Measurements from ENCODE around the gene COBLL1. TPM values are rescaled to one million over a fixed set of nuclear protein-coding genes. Genes with fewer than 3 reads are reported as not detected.
"Not testable (repeated sequence)": the region's sequence is repeated elsewhere in the genome, so short reads cannot be mapped to it uniquely, and the experiment has no call there.

COBLL1 gene
- total RNA-seq = 3.3 TPM

GRCh38 chr2:164841719-164842623, at the start of gene COBLL1:
COBLL1 (minus strand) TSS chr2:164841823; CDS start chr2:164841196, 627 bp downstream.
- FAIRE-seq (no peak), DNase-seq (ENCODE audit: low spot score in 2 of 2) (peak in 1 of 2 donors; percentile 45)

DNA sequence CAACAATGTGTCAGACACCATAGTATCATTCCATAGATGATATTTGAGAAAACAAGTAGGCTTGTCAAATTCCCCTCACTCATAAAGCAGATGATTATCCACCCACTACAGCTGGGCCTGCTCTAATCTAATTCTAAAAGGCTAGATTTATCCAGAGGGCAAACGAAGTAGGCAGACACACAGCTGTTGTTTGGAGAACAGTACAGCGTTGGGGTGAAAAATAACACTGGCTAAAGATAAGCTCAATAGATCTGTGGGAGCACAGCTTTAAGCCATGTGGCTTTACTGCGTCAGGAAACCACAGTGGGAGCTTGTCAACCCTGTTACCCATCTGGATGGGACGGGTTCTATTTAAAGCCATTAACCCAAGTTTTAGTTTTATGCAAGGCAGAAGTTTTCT, 48.9 kb upstream of the COBLL1 start:
- FAIRE-seq (no peak), DNase-seq (ENCODE audit: low spot score in 2 of 2) (no peak)

- FAIRE-seq = no peak
Measured at GRCh38 chr2:164888592-164888991, 47.0 kb upstream of the COBLL1 start.

GRCh38 chr2:164887434-164888144, 46.0 kb upstream of the COBLL1 start:
- DNase-seq (ENCODE audit: low spot score in 2 of 2) (no peak), FAIRE-seq (no peak)

More at GRCh38 chr2:164888592-164888991, 47.0 kb upstream of the COBLL1 start:
- no peak for DNase-seq (ENCODE audit: low spot score in 2 of 2)

DNA sequence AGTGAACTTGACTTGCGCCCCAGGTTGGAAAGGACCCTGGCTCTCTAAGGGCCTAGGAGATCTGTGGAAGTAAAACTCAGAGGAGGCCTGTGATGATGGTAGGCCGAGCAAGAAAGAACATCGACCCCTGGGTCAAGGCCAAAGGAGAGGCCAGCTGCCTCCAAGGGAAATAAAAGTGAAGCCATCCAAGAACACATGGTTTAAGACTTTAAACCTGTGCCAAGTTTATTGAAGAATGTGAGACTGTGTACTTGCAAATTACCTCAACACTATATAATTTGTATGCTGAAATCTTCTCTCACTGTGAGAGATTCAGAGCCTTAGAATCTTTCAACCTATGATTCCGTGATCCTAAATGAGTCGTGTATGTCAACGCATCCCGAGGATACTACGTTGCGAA, 40.7 kb upstream of the COBLL1 start:
- FAIRE-seq (no peak), DNase-seq (ENCODE audit: low spot score in 2 of 2) (no peak)

DNA sequence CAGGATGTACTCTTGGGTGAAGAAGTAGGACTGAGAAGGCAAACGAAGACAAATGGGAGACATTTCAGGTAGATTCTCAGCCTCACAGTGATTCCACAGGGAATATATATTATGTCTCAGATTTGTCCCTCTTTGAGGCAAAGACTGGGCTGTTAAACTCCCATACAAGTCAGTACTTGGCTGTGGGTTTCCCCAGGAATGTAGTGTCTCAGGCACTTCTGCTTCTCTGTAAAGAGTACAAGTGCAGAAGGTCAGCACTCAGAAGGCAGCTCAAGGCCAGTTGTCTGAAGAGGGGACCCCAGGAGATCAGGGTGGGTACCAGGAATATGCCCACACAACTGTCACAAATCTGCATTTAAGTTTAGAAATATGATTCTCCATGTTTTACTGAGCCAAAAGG, 39.9 kb upstream of the COBLL1 start:
- DNase-seq (ENCODE audit: low spot score in 2 of 2) (no peak), FAIRE-seq (no peak)

DNA sequence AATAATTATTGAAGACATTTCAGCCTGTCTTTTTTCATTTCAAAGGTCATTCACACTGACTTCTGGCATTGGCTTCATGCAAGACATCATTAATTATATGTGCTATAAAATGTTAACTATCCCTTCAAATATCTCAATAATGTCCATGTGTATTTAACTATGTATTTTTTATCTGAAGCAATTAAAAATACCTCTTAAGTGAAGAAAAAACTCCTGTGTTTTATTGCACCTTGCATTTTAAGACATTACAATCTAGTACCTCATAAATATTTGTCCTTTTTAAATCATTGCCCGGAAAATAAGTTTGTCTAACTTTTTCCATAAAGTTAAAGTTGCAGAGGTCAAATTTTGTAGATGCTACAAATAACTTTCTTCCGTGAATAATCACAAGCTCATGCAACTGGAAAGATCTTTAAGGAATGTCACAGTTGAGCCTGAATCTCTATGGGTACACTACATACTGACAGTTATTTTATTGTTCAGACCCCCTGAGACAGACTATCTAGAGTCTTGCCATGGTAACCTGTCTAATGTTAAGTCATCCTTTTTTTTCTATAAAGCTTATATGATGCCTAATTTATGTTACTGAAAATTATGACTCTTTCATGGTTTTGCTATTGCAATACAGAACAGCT, 38.4 kb upstream of the COBLL1 start:
- DNase-seq (ENCODE audit: low spot score in 2 of 2) (no peak), FAIRE-seq (no peak)

DNA sequence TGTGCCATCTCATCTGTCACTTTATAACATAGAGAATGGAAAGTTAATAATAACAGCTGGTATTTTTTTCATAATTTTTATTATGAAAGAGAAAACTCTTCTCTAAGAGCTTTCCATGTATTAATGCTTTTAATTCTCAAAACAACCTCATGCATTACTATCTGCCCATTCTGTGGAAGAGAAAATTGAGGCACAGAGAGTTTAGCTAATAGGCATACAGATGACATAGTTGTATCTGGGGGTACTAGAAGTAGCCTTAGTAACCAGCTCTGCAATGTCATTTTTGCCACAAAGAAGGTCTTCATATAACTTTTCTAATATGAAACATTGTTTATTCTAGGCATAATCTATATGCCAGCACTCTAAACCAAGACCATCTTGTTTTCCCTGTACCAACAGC, 36.3 kb upstream of the COBLL1 start:
- no peak for FAIRE-seq
- DNase-seq (ENCODE audit: low spot score in 2 of 2) = no peak

DNA sequence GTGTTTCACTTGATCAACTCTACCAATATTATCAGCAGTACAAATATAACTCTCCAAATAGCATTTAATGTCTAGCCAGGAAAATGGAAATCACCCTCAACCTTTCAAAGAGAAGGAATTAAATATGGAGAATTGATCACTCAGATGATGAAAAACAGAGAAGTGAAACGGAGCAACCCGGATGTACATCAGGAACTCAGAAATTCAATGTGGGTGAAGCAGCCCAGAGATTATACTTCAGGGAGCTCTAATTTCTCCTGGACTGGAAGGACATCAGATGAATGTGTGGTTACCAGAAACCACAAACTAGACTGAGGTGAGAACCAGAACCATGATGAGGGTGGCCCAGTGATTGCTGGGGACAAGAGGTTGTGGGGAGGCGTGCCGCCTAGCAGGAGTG, 35.5 kb upstream of the COBLL1 start:
- DNase-seq (ENCODE audit: low spot score in 2 of 2) (no peak), FAIRE-seq (no peak)

GRCh38 chr2:164875334-164876205, 33.9 kb upstream of the COBLL1 start:
- DNase-seq (ENCODE audit: low spot score in 2 of 2) (no peak), FAIRE-seq (no peak)

DNA sequence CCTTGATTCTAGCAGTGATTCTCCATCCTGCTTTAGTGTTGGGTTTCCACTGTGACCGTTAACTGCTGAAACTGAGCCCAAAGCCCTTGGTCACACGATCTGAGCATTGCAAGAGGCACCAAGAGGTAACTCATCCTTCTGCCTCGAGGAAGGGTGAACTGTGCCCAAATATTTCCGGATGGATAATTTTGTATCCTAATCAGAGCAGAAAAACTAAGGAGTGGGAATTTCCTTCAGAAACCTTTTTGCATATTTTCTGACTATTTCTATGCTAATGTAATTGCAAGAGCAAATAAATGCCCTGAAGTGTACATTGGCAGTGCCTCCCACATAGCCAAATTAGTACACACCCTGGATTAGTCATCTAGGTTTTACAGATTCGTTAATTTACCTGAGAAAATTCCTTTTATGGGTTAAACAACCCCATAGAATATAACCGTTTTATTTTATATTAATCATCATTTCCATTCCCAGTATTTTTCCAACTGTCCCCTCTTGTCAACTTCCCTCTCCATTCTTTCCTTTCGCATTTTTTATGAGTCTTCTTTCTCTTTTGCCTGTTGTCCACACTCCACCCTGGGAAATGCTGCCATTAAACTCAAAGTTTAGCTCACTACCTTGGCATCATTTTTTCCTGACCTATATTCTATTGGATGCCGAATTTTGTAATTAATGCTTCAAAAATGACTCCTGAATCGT, 31.7 kb upstream of the COBLL1 start:
- DNase-seq (ENCODE audit: low spot score in 2 of 2) (no peak), FAIRE-seq (no peak)

GRCh38 chr2:164871404-164871803, 29.8 kb upstream of the COBLL1 start:
- DNase-seq (ENCODE audit: low spot score in 2 of 2) = no peak
- FAIRE-seq = no peak

DNA sequence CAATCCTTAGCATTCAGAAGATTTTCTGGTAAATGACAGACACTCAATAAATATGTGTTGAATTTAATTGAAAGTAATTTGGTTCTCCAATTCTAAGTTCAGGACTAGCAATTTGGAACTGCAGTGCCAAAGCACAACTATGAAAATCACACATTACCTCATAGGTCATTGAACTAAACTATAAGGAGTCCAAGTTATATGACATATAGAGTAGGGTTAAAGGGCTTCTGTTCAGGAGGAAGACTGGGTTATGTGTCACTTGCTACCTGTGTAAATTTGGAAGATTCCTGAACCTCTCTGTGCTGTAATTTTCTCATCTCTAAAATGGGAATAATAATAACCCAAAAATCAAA, 27.8 kb upstream of the COBLL1 start:
- no peak for FAIRE-seq
- no peak for DNase-seq (ENCODE audit: low spot score in 2 of 2)

- FAIRE-seq = no peak
- no peak for DNase-seq (ENCODE audit: low spot score in 2 of 2)
Measured at GRCh38 chr2:164868563-164869419, 27.2 kb upstream of the COBLL1 start.

DNA sequence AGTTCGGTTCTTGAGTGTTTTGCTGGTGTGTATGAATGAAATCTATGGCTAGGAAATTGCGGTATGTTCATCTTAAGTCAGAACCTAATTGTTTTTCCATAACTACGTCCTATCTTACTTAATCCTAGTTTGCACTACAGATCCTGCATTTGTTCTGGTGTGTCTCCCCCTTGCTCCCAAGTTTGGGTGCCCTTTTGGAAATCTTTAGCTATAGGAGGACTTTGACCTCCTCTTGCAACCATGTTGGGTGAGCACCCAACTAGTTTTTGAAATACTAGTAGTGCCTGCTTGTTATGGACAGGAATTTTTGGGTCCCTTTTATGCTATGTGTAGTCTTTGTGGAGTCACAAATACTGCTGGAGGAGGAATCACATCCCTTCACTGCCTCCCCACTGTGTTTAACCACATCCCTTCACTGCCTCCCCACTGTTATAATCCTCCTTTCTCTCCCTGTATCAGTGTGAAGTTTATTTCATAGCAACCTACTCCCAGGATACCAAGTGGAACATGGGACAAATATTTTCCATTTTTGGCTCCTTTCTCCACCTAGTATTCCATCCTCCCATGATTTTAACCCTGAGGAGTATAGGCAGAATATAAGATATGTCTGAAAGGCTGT, 26.3 kb upstream of the COBLL1 start:
- DNase-seq (ENCODE audit: low spot score in 2 of 2) (no peak), FAIRE-seq (no peak)

- not testable (repeated sequence) for DNase-seq (ENCODE audit: low spot score in 2 of 2); FAIRE-seq
Measured at GRCh38 chr2:164866381-164866780, 24.8 kb upstream of the COBLL1 start.

- FAIRE-seq (no peak), DNase-seq (ENCODE audit: low spot score in 2 of 2) (no peak)
Measured at GRCh38 chr2:164860694-164861042, 19.0 kb upstream of the COBLL1 start.

DNA sequence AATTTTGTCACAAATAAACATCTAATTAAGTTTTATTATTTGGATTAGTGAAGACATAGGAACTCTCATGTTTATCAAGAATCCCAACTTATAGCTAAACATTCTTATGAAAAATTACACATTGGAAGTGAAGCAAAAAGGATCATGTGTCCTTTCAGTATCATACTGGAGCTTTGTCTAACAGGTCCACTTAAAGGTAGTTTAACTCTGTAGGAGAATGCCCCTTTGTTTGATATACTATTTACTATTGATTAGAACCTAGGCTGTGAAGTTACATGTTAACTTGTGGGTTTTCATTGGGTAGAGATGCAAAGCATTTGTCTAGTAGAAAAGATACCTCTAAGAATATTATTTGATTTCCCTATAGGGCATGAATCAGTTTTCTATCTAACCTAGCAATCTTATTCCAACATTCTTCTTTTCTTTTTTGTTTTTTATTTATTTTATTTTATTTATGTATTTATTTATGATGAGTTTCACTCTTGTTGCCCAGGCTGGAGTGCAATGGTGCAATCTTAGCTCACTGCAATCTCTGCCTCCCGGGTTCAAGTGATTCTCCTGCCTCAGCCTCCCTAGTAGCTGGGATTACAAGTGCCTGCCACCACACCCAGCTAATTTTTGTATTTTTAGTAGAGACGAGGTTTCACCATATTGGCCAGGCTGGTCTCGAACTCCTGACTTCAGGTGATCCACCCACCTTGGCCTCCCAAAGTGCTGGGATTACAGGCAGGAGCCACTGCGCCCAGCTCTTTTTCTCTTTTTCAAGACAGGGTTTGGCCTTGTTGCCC, 18.5 kb upstream of the COBLL1 start:
- FAIRE-seq; DNase-seq (ENCODE audit: low spot score in 2 of 2): not testable (repeated sequence)

All from frontal cortex (tissue), 4 donors.